Esophagus squamous epithelium (tissue), 4 donors: ENCODE measurements around the gene CXorf58.

ENCODE experiments used
- CTCF ChIP-seq, 6 experiments: fragments of 450-650 bp in 4 of 6; fragments of 200-600 bp in 2 of 6; sonication (generic) in 2 of 6; IDR thresholded peaks; one replicate each; pipeline ENCODE4 v1.5.1; 2016 to 2019; ENCODE audit warnings: antibody characterized with exemption in 6 of 6, mild to moderate bottlenecking in 4 of 6, moderate library complexity in 4 of 6
- POLR2A ChIP-seq, 4 donors: fragments of 450-650 bp; IDR thresholded peaks; one replicate each; pipeline ENCODE4 v1.6.1; 2017; ENCODE audit warnings: antibody characterized with exemption in 4 of 4, mild to moderate bottlenecking in 4 of 4, moderate library complexity in 3 of 4

GRCh38 chrX:23879380-23880090 is 28.3 kb upstream of the CXorf58 start:
- TF ChIP-seq POLR2A (IDR thresholded peaks at IDR 0.05) (no peak), CTCF (IDR thresholded peaks at IDR 0.05) (no peak)
